HEK293 (cell line): Measurements from ENCODE around the gene MYH11.

Experiments
- CTCF ChIP-seq: fragments of 450-650 bp; formaldehyde crosslinking; IDR thresholded peaks from 2 replicates; pipeline ENCODE4 v1.5.1; 2016; ENCODE audit warnings: missing biosample characterization, missing genetic modification characterization
- GLIS1 ChIP-seq: fragments of 450-650 bp; formaldehyde crosslinking; IDR thresholded peaks from 2 replicates; pipeline ENCODE4 v1.5.1; 2016; ENCODE audit warnings: missing biosample characterization, missing genetic modification characterization
- MZF1 ChIP-seq: fragments of 450-650 bp; formaldehyde crosslinking; IDR thresholded peaks from 2 replicates; pipeline ENCODE4 v1.5.1; 2017; ENCODE audit warnings: missing biosample characterization, missing genetic modification characterization, borderline replicate concordance
- ZNF133 ChIP-seq: fragments of 450-650 bp; formaldehyde crosslinking; IDR thresholded peaks from 2 replicates; pipeline ENCODE4 v1.5.1; 2016; ENCODE audit warnings: missing biosample characterization, missing genetic modification characterization

- no peak for TF ChIP-seq CTCF (tag by site-specific recombination)
- no peak for TF ChIP-seq GLIS1 (tag by site-specific recombination)
- no peak for TF ChIP-seq ZNF133 (tag by site-specific recombination)
- no peak for TF ChIP-seq MZF1 (tag by site-specific recombination)
These were observed 23.8 kb upstream of the MYH11 start for GRCh38 chr16:15880434-15881308.
